HepG2 (cell line): ENCODE results near the gene SLU7. TPM values are rescaled to one million over a fixed set of nuclear protein-coding genes. Genes with fewer than 3 reads are reported as not detected.
A peak's percentile ranks its signal among the peaks of the same experiment; 100 is the strongest.

Experiments used
- AKAP8 ChIP-seq: sonication (generic); formaldehyde crosslinking; IDR thresholded peaks from 2 replicates; pipeline ENCODE4 v1.5.1; 2020; ENCODE audit warnings: mild to moderate bottlenecking, missing genetic modification reagents
- ARID5B ChIP-seq: IDR thresholded peaks from 2 replicates; pipeline ENCODE4 v1.4.0; 2020; ENCODE audit warnings: mild to moderate bottlenecking, missing genetic modification reagents
- ELF1 ChIP-seq: sonication (generic); formaldehyde crosslinking; IDR thresholded peaks from 2 replicates; pipeline ENCODE4 v1.4.0; 2020; ENCODE audit warnings: missing genetic modification reagents
- HINFP ChIP-seq: sonication (generic); formaldehyde crosslinking; IDR thresholded peaks from 2 replicates; pipeline ENCODE4 v1.4.0; 2020; ENCODE audit warnings: low read depth, mild to moderate bottlenecking, missing genetic modification reagents
- KDM2A ChIP-seq: sonication (generic); formaldehyde crosslinking; IDR thresholded peaks from 2 replicates; pipeline ENCODE4 v1.4.0; 2020; ENCODE audit warnings: low read depth, missing genetic modification reagents, borderline replicate concordance
- MAZ ChIP-seq, 2 experiments: sonication (generic) in 1 of 2; formaldehyde crosslinking in 1 of 2; IDR thresholded peaks; 2 replicates each; pipeline versions ENCODE4 v1.5.0 to v1.6.1; 2012 to 2020; ENCODE audit warnings: low read depth in 2 of 2, mild to moderate bottlenecking in 2 of 2, borderline replicate concordance in 1 of 2, improper control_type of control experiment in 1 of 2, low read length in 1 of 2, missing genetic modification reagents in 1 of 2, moderate library complexity in 1 of 2
- MBD4 ChIP-seq: IDR thresholded peaks from 2 replicates; pipeline ENCODE4 v1.6.1; 2012; ENCODE audit warnings: low read length, inconsistent platforms, borderline replicate concordance
- MYPOP ChIP-seq: sonication (generic); formaldehyde crosslinking; IDR thresholded peaks from 2 replicates; pipeline ENCODE4 v1.8.1; 2023; ENCODE audit warnings: mild to moderate bottlenecking, moderate library complexity, missing genetic modification reagents
- NFKB2 ChIP-seq: sonication (generic); formaldehyde crosslinking; IDR thresholded peaks from 2 replicates; pipeline ENCODE4 v1.4.0; 2020; ENCODE audit warnings: missing genetic modification reagents, borderline replicate concordance
- TFDP2 ChIP-seq: sonication (generic); formaldehyde crosslinking; IDR thresholded peaks from 2 replicates; pipeline ENCODE4 v1.4.0; 2020; ENCODE audit warnings: missing genetic modification reagents
- ZHX2 ChIP-seq, 2 experiments: sonication (generic) in 1 of 2; formaldehyde crosslinking in 1 of 2; IDR thresholded peaks; 2 replicates each; pipeline versions ENCODE4 v1.6.1 to v1.9.0; 2014 to 2022; ENCODE audit warnings: antibody characterized with exemption in 1 of 2, borderline replicate concordance in 1 of 2, inconsistent platforms in 1 of 2, low read depth in 1 of 2, missing genetic modification reagents in 1 of 2
- ZNF720 ChIP-seq: sonication (generic); formaldehyde crosslinking; IDR thresholded peaks from 2 replicates; pipeline ENCODE4 v1.4.0; 2020; ENCODE audit warnings: missing genetic modification reagents
- polyA plus RNA-seq, 8 experiments: library from polyadenylated mRNA; depleted of rRNA in 3 of 8; stranded (reverse) in 7 of 8; unstranded in 1 of 8; fragments of >200 nt; fragmentation: Illumina TruSeq in 4 of 8; extraction: Trizol in 4 of 8; gene quantifications; 2 replicates each; pipeline versions ENCODE4 v1.2.1 to v1.2.3, GENCODE V29; 2011 to 2016; ENCODE audit warnings: low read depth in 4 of 8, missing spikeins in 1 of 8, mixed read lengths in 1 of 8; ENCODE audit not compliant: insufficient read depth in 1 of 8
- total RNA-seq, 5 experiments: library from RNA; depleted of rRNA; stranded (reverse); fragments of >200 nt; fragmentation: Illumina TruSeq; extraction: Trizol; gene quantifications; 2 replicates each; pipeline ENCODE4 v1.2.3, GENCODE V29; 2016; ENCODE audit warnings: low read depth in 1 of 5

Gene SLU7
- total and polyA plus RNA-seq, 2 of the 13 experiments (the other 11 are each of a cell fraction or from before 2014, with no cell fraction given): 24.0 to 39.2 TPM

GRCh38 chr5:160467555-160468362 lies 48.9 kb upstream of the SLU7 start (continued):
- TF ChIP-seq ZNF720 (CRISPR knock-in tag) (no peak), MAZ (IDR thresholded peaks at IDR 0.05; ENCODE audit: borderline replicate concordance, low read depth, low read length) (no peak), MAZ (CRISPR knock-in tag; IDR thresholded peaks at IDR 0.05; ENCODE audit: low read depth) (no peak), MBD4 (peak; percentile 80; the same call in 1 of the 2 replicates), KDM2A (peak; percentile 86), HINFP (CRISPR knock-in tag) (no peak), ZHX2 (IDR thresholded peaks at IDR 0.05; ENCODE audit: low read depth) (no peak), ZHX2 (CRISPR knock-in tag; IDR thresholded peaks at IDR 0.05; ENCODE audit: borderline replicate concordance) (no peak; the same call in 1 of the 2 replicates), NFKB2 (CRISPR knock-in tag) (peak; percentile 89; the same call in 1 of the 2 replicates), TFDP2 (CRISPR knock-in tag) (peak; percentile 64), ARID5B (CRISPR knock-in tag) (peak; percentile 84), AKAP8 (CRISPR knock-in tag) (peak; percentile 75), MYPOP (CRISPR knock-in tag) (no peak), ELF1 (CRISPR knock-in tag) (peak; percentile 62)
